GM04504 (cell line): ENCODE data around the gene PABPN1.
"Not testable (repeated sequence)": the region's sequence is repeated elsewhere in the genome, so short reads cannot be mapped to it uniquely, and the experiment has no call there.

Source experiments
- DNase-seq: peaks from one replicate; pipeline ENCODE4 v3.0.0-alpha.2; 2012; ENCODE audit warnings: low read depth

PABPN1 gene, protein sequence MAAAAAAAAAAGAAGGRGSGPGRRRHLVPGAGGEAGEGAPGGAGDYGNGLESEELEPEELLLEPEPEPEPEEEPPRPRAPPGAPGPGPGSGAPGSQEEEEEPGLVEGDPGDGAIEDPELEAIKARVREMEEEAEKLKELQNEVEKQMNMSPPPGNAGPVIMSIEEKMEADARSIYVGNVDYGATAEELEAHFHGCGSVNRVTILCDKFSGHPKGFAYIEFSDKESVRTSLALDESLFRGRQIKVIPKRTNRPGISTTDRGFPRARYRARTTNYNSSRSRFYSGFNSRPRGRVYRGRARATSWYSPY

DNA sequence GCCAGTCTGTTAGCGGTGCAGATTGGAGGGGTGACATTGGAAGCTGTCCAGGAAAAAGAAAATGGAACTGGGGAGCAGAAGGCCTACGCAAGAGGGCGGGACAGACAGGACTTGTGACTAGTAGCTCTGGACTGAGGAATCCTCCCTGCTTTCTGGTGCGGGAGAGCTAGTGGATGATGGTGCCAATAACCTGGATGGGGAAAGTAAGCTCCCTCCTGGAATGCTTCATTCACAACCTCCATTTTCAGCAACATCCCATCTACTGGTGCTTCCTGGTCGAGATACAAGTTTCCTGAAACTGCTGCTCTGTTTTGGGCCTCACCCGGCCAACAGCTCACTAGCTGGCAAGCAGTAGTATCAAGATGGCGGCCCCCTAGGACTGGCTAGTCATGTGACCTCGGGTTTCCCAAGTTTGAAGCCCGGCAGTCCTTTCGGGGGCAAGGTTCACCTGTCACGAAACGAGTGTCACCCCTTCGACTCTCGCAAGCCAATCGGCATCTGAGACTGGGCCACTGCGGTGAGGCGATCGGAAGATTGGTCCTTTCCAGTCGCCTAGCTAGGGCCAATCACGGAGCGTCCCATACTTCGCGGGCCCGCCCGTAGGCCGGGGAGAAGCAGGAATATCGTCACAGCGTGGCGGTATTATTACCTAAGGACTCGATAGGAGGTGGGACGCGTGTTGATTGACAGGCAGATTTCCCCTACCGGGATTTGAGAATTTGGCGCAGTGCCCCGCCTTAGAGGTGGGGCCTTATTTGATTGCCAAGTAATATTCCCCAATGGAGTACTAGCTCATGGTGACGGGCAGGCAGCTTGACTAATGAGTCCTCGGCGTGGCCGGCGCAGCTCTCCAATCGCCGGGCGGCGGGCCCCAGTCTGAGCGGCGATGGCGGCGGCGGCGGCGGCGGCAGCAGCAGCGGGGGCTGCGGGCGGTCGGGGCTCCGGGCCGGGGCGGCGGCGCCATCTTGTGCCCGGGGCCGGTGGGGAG is at the start of gene PABPN1:
TSS of gene PABPN1 (plus strand) at position 874 of the 988 bp plus-strand sequence. CDS start at position 887, 13 bp downstream.
- DNase-seq = peak; percentile 100

DNA sequence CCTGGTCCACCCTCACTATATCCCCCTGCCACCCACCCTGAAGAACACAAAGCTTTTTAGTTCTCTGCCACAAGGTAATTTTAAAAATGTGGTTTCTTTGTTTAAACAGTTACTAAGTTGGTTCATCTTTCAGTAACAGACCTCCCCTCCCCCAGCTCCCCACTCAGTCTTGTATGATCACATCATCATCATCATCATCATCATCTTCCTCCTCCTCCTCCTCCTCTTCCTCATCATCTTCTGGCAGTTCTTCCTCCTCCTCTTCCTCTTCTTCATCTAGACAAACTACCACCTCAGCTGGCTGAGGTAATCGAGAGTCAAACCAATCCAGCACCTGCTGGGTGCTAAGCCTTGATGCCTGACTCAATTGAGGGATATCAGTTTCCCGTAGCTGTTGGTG is 45.8 kb upstream of the PABPN1 start:
- no peak for DNase-seq

DNA sequence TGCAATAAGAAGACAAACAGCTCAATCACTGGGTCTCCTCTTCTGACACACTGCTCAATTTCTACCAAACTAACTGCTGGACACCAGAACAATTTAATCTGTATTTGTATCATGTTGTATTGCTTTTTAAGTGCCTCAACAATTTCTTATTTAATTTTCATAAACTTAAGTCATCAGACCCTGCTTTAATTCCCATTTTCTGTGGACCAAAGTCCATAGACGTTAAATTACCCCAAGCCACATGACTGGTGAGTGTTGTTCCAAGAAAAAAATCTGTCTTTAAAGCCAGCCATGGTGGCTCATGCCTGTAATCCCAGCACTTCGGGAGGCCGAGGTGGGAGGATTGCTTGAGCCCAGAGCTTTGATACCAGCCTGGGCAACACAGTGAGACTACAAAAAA is 44.1 kb upstream of the PABPN1 start:
- DNase-seq = no peak

DNA sequence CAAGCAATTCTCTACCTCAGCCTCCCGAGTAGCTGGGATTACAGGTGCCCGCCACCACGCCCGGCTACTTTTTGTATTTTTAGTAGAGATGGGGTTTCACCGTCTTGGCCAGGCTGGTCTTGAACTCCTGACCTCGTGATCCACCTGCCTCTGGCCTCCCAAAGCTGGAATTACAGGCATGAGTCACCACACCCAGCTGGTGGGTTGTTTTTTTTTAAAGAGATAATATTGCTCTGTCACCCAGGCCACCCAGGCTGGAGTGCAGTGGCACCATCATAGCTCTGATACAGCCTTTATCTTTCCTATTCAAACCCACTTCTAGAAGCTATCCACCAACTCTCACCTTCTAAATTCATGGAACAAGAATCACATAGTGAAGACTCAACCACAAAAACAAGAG is 43.3 kb upstream of the PABPN1 start:
- not testable (repeated sequence) for DNase-seq

DNA sequence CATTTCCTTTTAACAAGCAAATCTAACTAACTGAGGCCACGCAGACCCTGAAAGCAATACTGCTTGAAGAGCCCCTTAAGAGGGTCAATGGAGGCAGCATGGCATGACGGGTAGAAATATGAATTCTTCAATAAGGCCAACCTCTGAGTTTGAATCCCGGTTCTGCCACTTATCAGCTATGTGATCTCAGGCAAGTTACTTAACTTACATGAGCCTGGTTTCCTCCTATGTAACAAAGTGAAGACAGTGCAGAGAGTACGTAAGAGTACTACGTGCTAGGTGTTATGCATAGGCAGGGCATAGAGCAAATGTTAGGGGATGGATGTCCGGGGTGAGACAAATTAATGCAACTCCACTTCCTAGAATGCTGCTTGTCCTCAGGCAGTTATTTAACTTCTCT is 40.0 kb upstream of the PABPN1 start:
- no peak for DNase-seq

DNA sequence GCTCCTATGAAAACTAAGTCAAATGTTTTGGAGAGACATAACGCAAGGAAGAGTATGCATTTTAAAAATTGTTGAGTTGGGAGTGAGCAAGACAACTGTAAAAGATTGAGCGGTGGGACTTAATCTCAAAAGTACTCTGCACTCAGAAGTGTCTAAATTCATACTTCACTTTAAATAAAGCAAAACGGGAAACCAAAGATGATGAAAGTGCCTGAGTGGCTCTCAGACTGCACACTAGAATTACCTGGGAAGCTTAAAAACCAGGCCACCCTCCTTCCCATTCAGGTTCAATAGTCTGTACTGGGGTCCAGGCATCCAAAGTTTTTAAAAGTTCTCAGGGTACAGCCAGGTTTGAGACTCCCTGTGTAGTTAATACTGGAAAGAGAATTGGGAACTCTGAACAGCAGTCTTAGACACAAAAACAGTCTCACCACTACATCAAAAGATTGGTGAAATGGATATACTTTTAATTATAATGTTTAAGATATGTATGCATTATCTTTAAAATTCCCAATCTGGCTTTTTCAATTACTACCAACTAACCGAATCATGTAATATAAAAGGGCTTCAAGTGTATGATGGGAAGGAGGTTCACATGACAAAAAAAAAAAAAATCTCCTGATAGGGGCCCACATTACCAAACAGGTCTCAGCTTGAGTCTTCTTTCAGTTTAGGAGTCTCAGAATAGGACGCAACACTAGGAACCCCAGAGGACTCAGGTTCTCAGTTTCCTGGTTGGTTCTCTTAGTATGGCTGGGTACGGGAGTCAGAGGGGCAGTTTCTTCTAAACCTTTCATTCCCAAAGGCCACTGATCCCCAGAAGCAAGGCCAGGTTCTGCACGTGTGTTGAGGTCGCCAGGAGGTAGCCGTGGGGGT is 36.4 kb upstream of the PABPN1 start:
- no peak for DNase-seq

DNA sequence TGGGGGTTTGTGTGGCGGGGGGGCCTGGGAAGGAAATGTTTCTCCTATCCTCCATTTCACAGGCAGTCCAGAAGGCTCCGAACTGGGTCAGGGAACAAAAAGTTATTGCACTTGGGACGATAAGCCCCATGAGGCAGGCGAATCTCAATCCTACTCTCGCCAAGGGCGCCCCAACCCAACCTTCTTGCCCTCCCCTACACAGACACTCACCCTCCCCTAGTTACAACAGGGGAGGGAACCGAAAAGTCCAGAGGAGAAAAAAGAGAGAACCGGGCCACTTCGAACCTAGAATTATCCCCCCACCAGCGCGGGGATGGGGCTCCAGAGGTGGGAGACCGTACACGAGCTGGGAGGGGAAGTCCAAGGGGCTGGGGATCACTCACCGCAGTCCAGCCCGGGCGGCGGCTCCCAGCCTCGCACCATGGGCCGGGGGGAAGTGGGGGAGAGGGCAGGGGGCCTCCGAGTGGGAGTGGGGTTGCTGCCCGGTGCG is 35.7 kb upstream of the PABPN1 start:
- DNase-seq = no peak

DNA sequence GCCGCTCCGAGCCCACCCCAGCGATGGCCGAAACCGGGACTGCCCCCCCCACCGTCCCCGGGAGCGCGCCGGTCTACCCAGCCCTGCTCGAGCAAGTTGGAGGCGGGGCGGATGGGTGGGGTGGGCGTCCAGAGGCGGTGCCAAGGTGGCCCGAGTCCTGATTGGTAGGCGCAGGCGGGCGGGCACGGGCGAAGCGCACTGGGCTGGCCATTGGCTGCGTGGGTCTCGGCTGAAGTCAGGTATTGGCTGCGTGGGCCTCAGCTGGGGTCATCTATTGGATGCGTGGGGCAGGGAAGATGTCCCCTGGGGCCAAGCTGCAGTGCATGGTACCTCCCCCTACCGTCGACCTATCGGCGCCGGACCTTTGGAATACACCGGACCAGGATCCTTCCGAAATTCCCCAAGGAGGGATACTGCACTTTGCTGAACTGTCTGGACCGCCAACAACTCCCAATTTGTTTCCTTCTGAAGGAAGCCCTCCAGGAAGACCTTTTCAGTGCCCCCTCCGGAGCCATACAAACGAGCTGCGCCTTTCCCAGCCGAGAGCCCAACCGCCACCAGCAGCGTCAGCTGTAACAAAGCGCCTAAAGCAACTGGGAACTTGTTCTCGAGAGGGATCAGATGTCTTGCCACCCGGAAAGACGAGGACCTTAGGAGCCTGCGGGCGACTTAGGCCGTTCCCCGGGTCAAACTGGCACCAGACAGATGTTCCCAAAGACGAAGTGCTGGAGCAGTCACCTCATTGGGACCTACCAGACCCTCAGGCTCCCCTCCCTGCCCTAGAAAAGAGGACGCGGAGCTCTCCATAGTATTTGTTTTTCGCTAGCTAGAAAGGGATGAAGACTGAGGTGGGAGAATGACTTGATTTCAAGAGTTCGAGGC is 35.0 kb upstream of the PABPN1 start, which contains the start of gene HOMEZ:
TSS of gene HOMEZ (minus strand) at position 113 of the 882 bp plus-strand sequence. CDS start 180 bp downstream, outside the sequence.
- DNase-seq = peak; percentile 95

DNA sequence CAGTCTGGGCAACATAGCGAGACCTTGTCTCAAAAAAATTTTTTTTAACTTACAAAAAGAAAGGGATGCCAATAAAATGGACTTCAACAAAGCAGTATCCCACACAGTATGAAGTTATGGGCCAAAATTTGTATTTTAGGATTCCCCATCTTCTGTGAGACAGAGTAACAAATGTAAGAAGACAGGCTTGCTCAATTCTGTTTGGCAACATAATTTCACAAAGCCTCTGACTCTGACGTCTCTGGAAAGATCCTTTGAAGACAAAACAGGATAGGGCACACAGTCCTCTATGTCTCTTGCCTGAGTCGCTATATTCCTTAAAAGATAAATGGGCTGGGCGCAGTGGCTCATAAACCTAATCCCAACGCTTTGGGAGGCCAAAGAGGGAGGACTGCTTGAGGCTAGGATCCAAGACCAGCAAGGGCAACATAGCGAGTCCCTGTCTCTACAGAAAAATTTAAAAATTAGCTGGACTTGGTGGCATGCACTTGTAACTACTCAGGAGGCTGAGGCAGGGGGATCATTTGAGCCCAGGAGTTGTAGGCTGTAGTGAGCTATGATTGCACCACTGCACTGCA is 34.3 kb upstream of the PABPN1 start:
- DNase-seq = no peak

DNA sequence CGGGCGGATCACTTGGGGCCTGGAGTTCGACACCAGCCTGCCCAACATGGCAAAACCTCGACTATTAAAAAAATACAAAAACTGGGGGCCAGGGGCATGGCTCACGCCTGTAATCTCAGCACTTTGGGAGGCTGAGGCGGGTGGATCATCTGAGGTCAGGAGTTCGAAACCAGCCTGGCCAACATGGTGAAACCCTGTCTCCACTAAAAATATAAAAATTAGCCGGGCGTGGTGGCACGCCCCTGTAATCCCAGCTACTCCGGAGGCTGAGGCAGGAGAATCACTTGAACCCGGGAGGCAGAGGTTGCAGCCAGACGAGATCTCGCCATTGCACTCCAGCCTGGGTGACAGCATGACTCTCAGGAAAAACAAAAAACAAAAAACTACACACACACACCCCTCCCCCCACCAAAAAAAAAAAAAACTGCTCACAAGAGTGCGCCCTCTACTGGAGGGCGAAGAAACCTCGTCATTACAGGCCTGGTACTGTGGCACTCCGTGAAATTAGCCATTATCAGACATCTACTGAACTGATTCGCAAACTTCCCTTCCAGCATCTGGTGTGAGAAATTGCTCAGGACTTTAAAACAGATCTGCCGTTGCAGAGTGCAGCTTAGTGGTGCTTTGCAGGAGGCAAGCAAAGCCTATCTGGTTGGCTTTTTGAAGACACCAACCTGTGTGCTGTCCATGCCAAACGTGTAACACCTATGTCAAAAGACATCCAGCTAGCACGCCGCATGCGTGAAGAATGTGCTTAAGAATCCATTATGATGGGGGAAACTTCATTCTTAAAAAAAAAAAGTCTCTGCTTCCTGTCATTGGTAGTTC is 26.3 kb upstream of the PABPN1 start:
- DNase-seq = no peak

DNA sequence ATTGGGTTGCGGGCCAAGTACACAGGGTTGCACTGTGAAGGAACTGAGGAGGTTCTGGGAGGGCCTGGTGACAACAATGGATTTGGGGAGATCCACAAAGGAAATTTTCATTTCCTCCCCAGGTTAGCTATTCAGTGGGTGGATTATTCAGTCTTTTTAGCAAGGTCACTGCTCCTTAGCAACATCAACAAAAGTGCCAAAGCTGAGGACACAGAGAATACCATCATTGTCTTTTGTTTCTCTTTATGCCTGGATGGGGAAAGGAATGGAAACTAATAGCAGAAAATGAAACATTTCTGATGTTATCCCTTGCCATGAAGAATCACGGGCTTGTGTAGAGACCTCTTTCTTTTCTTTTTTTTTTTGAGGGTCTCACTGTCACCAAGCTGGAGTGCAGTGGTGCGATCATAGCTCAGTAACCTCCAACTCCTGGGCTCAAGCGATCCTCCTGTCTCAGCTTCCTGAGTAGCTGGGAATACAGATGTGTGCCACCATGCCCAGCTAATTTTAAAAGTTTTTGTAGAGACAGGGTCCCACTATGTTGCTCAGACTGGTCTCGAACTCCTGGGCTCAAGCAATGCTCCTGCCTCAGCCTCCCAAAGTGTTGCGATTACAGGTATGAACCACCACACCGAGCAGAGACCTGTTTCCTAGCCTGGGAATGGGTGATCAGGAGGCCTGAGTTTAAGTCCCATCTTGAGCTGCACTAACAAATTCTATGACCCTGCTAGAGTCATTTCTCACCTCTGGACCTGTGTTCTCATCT is 25.1 kb upstream of the PABPN1 start:
- DNase-seq = no peak

DNA sequence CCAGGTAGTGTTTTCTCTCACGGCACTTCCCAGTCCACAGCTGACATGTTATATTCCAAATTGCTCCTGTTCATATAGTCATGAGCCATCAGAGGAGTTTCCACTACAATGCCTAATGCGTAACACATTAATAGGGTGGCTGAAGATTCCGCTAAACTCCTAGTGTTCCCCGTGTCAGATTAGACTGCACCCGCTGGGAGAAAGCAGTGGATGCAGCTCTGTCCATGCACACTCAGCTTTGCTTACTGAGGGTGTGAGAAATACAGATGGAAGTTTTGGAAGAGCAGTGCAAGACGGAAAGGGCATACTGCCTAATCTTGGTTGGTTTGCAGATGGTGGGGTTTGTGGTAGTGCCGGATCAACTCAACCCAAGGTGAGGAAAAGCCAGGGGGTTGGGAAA is 24.2 kb upstream of the PABPN1 start:
- DNase-seq = no peak

DNA sequence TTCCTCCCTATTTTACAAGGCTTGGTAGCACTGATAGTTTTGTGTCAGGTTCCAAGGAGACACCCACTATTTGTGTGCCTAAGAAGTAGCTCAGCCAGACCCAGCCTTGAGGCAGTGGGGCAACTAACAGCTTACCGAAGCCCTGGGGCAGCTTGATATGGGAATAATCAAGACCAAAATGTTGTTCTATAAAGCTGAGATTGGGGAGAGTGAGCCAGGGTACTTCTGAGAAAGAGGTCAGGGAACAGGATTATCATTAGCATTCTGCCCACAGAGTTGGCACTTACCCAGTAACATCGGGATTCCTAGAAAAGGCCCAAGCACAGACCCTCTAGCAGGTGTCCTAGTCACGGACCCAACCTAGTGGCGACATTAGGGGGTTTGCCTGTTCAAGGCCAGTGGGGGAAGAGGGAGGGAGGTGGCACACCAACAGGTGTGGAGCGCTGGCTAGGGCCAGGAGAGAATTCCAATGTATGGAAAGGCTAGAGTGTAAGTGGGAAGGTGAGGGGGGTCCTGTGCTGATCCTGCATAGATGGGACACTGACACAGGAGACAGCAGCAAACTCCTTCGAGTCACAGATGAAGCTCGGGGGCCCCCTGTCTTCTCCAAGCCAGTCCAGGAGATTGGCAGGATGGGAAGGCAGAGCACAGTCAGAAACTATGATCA is 23.5 kb upstream of the PABPN1 start:
- no peak for DNase-seq

DNA sequence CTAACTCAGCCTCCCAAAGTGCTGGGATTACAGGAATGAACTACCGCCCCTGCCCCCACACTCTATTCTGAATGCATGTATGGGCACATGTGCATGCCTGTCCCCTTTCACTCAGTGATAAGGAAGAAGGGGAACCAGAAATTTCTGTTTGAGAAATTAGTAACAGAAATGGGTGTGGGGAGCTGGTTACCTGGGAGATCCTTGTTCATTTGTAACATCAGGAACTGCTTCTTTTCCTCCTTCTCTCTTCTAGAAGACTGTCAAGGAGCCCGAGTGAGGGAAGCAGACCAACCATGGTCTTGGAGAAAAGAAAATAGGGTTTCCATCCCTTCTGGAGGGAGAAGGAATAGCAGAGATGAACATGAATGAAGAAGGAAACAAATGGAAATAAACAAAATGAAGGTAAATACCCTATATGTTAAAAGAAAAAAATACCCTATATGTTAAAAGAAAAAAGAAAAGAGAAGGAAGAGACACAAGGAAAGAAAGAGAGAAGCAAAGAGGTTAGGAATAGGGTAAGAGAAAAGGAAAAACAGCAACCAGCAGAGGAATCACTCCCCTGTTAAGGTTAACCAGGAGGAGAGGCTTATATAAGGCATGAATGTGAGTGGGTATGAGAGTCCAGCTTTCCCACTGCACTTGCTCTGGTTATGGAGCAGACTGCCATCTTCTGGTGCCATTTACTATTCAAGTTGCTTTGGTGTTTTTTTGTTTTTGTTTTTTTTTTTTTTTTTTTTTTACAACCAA is 21.9 kb upstream of the PABPN1 start:
- no peak for DNase-seq

DNA sequence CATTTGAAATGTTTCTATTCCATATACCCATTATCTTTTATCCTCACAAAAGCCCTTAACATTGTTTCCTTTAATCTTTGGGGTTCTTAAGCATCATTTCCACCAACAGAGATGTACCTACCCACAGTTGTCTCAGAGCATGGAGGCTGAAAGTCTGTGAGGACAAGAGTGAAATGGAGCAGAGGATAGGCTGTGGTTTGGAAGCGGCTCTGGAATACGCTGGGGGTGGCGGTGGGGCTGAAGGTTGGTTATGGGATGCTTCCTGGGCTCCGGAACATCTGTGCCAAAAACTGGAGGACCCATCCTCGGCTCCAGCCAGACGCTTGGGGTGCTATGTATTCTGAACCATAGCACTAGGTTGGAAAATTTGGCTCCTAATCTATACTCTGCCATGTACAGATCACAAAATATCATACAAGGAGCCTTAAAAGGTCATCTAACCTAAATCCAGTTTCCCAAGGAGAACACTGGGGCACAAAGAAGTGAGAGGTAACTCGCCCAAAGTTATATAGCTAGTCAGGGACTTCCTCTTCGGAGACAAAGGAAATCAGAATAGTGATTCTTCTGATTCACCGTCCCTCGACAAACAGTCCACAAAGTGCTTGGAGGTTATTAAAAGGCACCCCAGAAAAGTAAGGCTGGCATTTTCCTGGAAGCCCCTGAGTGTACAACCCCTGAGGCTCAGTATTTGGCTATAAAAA is 21.1 kb upstream of the PABPN1 start:
- no peak for DNase-seq

DNA sequence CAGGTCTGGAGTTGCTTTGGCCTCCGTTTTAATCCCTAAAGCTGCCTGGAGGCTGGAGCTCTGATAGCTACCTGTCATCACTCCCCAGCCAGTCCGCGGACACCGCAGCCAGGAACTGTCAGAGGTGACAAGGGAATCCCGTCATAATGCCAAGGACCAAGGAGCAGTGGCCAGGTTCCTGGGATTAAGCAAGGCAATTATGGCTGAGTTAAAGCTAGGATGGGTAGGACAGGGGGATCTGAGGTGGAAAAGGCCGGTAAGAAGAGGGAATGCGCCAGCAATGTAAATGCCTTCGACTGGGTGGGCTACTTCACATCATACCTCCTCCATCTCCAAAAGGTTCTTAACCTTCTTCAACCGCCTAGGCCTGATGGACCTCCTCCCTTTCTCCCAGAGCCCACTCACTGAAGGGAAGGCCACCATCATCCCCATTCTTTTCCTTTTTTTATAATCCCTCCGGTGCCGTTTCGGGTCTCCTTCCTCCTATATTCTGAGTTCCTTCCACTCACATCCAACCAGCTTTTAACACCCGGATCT is 20.5 kb upstream of the PABPN1 start:
- DNase-seq = no peak
